WTC11 (cell line): ENCODE results near the gene CNTN5.

Source experiments
- ATF6 ChIP-seq: sonication (generic); formaldehyde crosslinking; IDR thresholded peaks from 2 replicates; pipeline ENCODE4 v1.8.1; 2023; ENCODE audit warnings: mild to moderate bottlenecking, missing genetic modification reagents
- ZMAT4 ChIP-seq: fragments of 250-450 bp; sonication (Bioruptor Pico); IDR thresholded peaks from 2 replicates; pipeline ENCODE4 v1.9.0; 2021; ENCODE audit warnings: mild to moderate bottlenecking

GRCh38 chr11:100093698-100094097, 1072.9 kb downstream of the CNTN5 start:
- TF ChIP-seq ZMAT4 (CRISPR knock-in tag) (no peak), ATF6 (CRISPR knock-in tag) (no peak)
